NB4 (cell line): ENCODE results near the gene GCK.

Source experiments
- POLR2A ChIP-seq: IDR thresholded peaks from 2 replicates; pipeline ENCODE4 v1.6.1; 2011; ENCODE audit warnings: mild to moderate bottlenecking; ENCODE audit not compliant: insufficient read length; ENCODE audit errors: extremely low read depth
- TF ChIP-seq, protein P1 (sequence below): IDR thresholded peaks from one replicate; pipeline ENCODE4 v1.5.1; 2012; ENCODE audit warnings: low read depth, low read length

DNA sequence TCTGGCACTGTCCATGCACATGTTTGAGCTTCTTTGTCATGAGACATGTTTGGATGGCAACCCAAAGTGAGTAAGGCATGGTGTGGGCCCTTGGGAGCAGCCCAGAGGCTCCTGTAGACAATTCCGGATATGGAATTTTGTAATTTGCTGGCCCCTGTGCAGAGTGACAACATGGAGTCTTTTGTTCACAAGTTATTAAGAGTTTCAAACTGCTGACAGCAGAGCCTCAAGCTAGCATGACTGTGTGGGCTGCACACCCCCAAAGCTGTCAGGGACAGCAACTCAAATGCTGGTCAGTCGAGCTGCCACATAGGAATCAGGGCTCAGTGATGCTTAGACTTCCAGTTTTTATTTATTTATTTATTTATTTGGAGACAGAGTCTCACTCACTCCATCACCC, 41.1 kb downstream of the GCK start:
- TF ChIP-seq, protein P1, sequence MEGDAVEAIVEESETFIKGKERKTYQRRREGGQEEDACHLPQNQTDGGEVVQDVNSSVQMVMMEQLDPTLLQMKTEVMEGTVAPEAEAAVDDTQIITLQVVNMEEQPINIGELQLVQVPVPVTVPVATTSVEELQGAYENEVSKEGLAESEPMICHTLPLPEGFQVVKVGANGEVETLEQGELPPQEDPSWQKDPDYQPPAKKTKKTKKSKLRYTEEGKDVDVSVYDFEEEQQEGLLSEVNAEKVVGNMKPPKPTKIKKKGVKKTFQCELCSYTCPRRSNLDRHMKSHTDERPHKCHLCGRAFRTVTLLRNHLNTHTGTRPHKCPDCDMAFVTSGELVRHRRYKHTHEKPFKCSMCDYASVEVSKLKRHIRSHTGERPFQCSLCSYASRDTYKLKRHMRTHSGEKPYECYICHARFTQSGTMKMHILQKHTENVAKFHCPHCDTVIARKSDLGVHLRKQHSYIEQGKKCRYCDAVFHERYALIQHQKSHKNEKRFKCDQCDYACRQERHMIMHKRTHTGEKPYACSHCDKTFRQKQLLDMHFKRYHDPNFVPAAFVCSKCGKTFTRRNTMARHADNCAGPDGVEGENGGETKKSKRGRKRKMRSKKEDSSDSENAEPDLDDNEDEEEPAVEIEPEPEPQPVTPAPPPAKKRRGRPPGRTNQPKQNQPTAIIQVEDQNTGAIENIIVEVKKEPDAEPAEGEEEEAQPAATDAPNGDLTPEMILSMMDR = no peak
- TF ChIP-seq POLR2A = no peak
